BJ (cell line): ENCODE results near the gene WDR82. TPM values are rescaled to one million over a fixed set of nuclear protein-coding genes. Genes with fewer than 3 reads are reported as not detected.
A peak's percentile ranks its signal among the peaks of the same experiment; 100 is the strongest.
"Not testable (repeated sequence)": the region's sequence is repeated elsewhere in the genome, so short reads cannot be mapped to it uniquely, and the experiment has no call there.

Experiments
- CTCF ChIA-PET: fragments of 350-600 bp; formaldehyde crosslinking; extraction: SDS; loops from one replicate; lab custom pipeline; 2021; ENCODE audit warnings: antibody characterized with exemption, inconsistent platforms; lab: Yijun Ruan, JAX
- POLR2A ChIA-PET: fragments of 300-600 bp; sonication (Branson Sonifier 250); formaldehyde crosslinking; extraction: SDS; loops from one replicate; lab custom pipeline; 2021; ENCODE audit warnings: antibody characterized with exemption; lab: Charles Lee
- DNase-seq: peaks from one replicate; pipeline ENCODE4 v3.0.0-alpha.2; 2011; ENCODE audit warnings: low read depth
- H3K27me3 ChIP-seq: 2 replicates; pipeline ENCODE4 v1.6.0; 2011; ENCODE audit warnings: low read length; ENCODE audit not compliant: control insufficient read depth, insufficient read depth
- H3K36me3 ChIP-seq: 2 replicates; pipeline ENCODE4 v1.5.1; 2011; ENCODE audit warnings: low read length; ENCODE audit not compliant: control insufficient read depth, insufficient read depth
- H3K4me3 ChIP-seq: 2 replicates; pipeline ENCODE4 v1.5.1; 2011; ENCODE audit warnings: low read depth, mild to moderate bottlenecking, control low read depth, low read length
- polyA plus RNA-seq: library from polyadenylated mRNA; depleted of rRNA; stranded (reverse); fragments of >200 nt; gene quantifications from 2 replicates; pipeline ENCODE4 v1.2.3, GENCODE V29; 2011
- TF ChIP-seq, protein P1 (sequence below): IDR thresholded peaks from 2 replicates; pipeline ENCODE4 v1.5.1; 2011; ENCODE audit warnings: low read depth, mild to moderate bottlenecking, control low read depth, inconsistent platforms, low read length, moderate library complexity; ENCODE audit not compliant: insufficient read depth

Gene WDR82
- polyA plus RNA-seq, 1 experiment = 42.3 TPM

DNA sequence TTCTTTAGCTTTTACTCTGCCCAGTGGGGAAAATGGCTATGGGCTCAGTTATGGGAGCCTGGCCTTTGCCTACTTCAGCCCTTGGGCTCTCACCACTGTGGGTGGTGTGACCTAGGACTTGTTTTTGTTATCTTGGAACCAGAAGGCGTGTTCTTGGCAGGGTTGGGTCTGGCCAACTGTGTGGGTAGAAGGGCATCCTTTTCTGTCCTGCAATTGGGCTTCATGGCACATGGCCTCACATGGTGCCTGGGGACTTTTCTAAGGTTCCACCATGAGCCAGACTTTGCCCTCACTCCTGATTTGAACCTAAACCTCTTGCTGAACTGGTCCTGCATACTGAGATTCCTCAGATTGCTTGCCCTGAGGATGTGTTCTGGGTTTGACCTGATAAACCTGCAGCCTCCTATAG, 10.9 kb upstream of the WDR82 start:
- CTCF ChIA-PET = interaction anchor here (0.7 to 7.3 kb wide), 7 partner anchors 8 to 157 kb away, joined by 3 to 65 read pairs (median 4); partner anchors contain the start of gene WDR82

DNA sequence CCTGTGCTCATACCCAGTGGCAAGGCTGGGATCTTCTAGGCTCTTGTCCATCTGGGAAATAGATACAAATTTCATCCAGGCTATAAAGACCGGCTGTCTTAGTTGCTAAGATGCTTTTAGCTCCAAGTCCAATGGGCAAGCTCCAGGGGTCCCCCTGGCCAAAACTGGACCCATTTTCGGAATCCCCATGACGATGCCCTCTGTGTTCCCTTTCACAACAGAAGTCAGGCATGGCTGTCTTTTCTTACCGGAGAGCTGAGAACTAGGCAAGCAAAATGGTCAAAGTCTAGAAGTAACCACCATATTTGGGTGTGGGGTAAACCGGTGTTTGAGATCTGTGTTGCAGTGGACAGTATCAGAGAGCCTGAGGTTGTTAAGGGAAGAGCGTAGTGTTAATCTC, 10.2 kb upstream of the WDR82 start:
- POLR2A ChIA-PET = interaction anchor here (1.6 kb wide), 1 partner anchor 10 kb away, joined by 19 read pairs; the partner anchor contains the start of gene WDR82
- Histone ChIP-seq H3K4me3 (peak overlapping the region; percentile 91), H3K36me3 (peaks cover 16% of the 10 kb centered on the region), H3K27me3 (no peaks in the 10 kb centered on the region)
- CTCF ChIA-PET = interaction anchor here (0.7 to 7.3 kb wide), 6 partner anchors 8 to 157 kb away, joined by 3 to 65 read pairs (median 4); partner anchors contain the start of gene WDR82
- no peak for DNase-seq
- TF ChIP-seq, protein P1, sequence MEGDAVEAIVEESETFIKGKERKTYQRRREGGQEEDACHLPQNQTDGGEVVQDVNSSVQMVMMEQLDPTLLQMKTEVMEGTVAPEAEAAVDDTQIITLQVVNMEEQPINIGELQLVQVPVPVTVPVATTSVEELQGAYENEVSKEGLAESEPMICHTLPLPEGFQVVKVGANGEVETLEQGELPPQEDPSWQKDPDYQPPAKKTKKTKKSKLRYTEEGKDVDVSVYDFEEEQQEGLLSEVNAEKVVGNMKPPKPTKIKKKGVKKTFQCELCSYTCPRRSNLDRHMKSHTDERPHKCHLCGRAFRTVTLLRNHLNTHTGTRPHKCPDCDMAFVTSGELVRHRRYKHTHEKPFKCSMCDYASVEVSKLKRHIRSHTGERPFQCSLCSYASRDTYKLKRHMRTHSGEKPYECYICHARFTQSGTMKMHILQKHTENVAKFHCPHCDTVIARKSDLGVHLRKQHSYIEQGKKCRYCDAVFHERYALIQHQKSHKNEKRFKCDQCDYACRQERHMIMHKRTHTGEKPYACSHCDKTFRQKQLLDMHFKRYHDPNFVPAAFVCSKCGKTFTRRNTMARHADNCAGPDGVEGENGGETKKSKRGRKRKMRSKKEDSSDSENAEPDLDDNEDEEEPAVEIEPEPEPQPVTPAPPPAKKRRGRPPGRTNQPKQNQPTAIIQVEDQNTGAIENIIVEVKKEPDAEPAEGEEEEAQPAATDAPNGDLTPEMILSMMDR = no peak

More for the DNA sequence above, 10.9 kb upstream of the WDR82 start:
- POLR2A ChIA-PET = interaction anchor here (0.5 kb wide), 1 partner anchor 92 kb away, joined by 3 read pairs; no protein-coding TSS in a partner anchor
- TF ChIP-seq, protein P1 = no peak
- no peaks in the 10 kb centered on the region for H3K27me3 ChIP-seq
- no peak for DNase-seq
- H3K4me3 ChIP-seq = no peak overlapping the region
- H3K36me3 ChIP-seq = peaks cover 16% of the 10 kb centered on the region

DNA sequence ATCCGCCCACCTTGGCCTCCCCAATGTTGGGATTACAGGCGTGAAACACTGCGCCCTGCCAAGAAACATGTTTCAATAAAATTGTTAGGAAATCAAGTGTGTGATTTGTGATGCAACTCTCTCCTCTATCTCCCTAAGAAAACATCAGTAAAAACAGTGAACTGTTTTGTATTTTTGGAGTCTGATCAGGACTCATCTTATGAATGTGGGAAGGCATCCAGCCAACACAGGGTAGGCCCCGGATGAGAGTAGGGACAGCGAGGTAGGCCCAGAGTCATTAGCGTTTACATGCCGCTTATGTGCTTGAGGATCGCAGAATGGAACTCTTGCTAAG, 8.3 kb upstream of the WDR82 start:
- Histone ChIP-seq H3K36me3 (peaks cover 6% of the 10 kb centered on the region), H3K27me3 (no peaks in the 10 kb centered on the region), H3K4me3 (peak overlapping the region; percentile 91)
- CTCF ChIA-PET = interaction anchor here (1.4 kb wide), 1 partner anchor 9 kb away, joined by 8 read pairs; no protein-coding TSS in a partner anchor
- DNase-seq = no peak
- TF ChIP-seq, protein P1 = no peak
- POLR2A ChIA-PET = interaction anchor here (0.6 to 1.0 kb wide), 2 partner anchors 10 to 252 kb away, joined by 3 read pairs; no protein-coding TSS in a partner anchor

DNA sequence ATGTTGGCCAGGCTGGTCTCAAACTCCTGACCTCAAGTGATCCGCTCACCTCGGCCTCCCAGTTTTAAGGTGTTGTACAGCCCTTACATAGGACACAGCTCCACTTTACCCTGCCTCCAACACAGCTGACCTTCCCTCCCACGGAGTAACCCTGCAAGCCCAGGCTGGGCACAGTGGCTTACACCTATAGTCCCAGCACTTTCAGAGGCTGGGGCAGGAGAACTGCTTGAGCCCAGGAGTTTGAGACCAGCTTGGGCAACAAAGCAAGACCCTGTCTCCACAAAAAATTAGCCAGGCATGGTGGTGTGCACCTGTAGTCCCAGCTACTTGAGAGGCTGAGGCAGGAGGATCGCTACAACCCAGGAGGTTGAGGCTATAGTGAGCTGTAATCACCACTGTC, 5.6 kb upstream of the WDR82 start:
- H3K36me3 ChIP-seq, POLR2A ChIA-PET, H3K4me3 ChIP-seq, DNase-seq, H3K27me3 ChIP-seq: not testable (repeated sequence)
- CTCF ChIA-PET = interaction anchor here (0.8 to 1.3 kb wide), 4 partner anchors 52 to 69 kb away, joined by 3 read pairs; no protein-coding TSS in a partner anchor

DNA sequence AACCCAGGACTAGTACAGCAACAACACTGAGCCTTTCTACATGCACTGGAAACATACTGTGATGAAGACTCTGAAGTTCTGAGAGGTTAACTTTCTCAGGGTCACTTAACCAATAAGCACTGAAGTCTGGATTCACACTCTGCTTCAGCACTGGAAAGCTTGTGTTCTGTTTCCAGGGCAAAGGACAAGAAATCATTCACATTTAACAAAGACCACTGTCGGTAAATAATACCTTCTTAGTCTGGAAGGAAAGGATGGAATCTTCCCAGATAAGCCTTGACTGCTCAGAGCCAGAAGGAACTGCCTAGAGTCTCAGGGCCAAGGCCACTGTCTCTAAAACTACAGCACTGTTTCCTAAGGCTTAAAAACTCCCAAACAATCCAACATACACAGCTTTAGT, 4.9 kb upstream of the WDR82 start:
- Histone ChIP-seq H3K36me3 (no peaks in the 10 kb centered on the region; the same call in 1 of the 2 replicates), H3K27me3 (no peaks in the 10 kb centered on the region), H3K4me3 (no peak overlapping the region)
- ChIA-PET POLR2A (no interaction called here), CTCF (interaction anchor here (0.8 to 1.3 kb wide), 3 partner anchors 51 to 70 kb away, joined by 3 read pairs; no protein-coding TSS in a partner anchor)
- TF ChIP-seq, protein P1 = no peak
- DNase-seq = no peak
